Transverse colon (tissue), 3 donors: ENCODE data around the gene ANAPC13.

ENCODE experiments used
- CTCF ChIP-seq, 5 experiments: fragments of 200-600 bp in 3 of 5; fragments of 450-650 bp in 2 of 5; sonication (generic) in 3 of 5; IDR thresholded peaks; 1 replicate in 2 of 5; 2 replicates in 3 of 5; pipeline ENCODE4 v1.5.1; 2016 to 2017; ENCODE audit warnings: antibody characterized with exemption in 5 of 5, inconsistent platforms in 3 of 5, mild to moderate bottlenecking in 2 of 5, moderate library complexity in 1 of 5
- EP300 ChIP-seq: sonication (generic); formaldehyde crosslinking; IDR thresholded peaks from one replicate; pipeline ENCODE4 v1.6.1; 2017; ENCODE audit warnings: antibody characterized with exemption, low read depth
- POLR2A ChIP-seq: fragments of 450-650 bp; IDR thresholded peaks from one replicate; pipeline ENCODE4 v1.6.1; 2016; ENCODE audit warnings: antibody characterized with exemption, mild to moderate bottlenecking, moderate library complexity

- TF ChIP-seq CTCF (IDR thresholded peaks at IDR 0.05) (no peak), POLR2A (no peak), EP300 (no peak)
Observed at GRCh38 chr3:134448664-134449063, 37.1 kb downstream of the ANAPC13 start.
